ENCODE data around the gene GNG12.
"Not testable (repeated sequence)": the region's sequence is repeated elsewhere in the genome, so short reads cannot be mapped to it uniquely, and the experiment has no call there.

GNG12 gene

GRCh38 chr1:67683316-67683715 lies 150.0 kb downstream of the GNG12 start:
- no peak for DNase-seq (ENCODE audit: low spot score)

GRCh38 chr1:67682659-67683197 lies 150.5 kb downstream of the GNG12 start:
- DNase-seq (ENCODE audit: low spot score), result no peak

- no peak for DNase-seq (ENCODE audit: low spot score)
These were observed 152.8 kb downstream of the GNG12 start for GRCh38 chr1:67680486-67680885.

GRCh38 chr1:67679691-67680090 lies 153.6 kb downstream of the GNG12 start:
- DNase-seq (ENCODE audit: low spot score), result no peak

GRCh38 chr1:67677930-67678329 lies 155.3 kb downstream of the GNG12 start:
- no peak for DNase-seq (ENCODE audit: low spot score)

- DNase-seq (ENCODE audit: low spot score), result no peak
These were observed 155.9 kb downstream of the GNG12 start for GRCh38 chr1:67677408-67677807.

- DNase-seq (ENCODE audit: low spot score), result no peak
These were observed 156.3 kb downstream of the GNG12 start for GRCh38 chr1:67676946-67677345.

- no peak for DNase-seq (ENCODE audit: low spot score)
These were observed 157.0 kb downstream of the GNG12 start for GRCh38 chr1:67676287-67676686.

- no peak for DNase-seq (ENCODE audit: low spot score)
These were observed 157.5 kb downstream of the GNG12 start for GRCh38 chr1:67675800-67676199.

GRCh38 chr1:67674260-67675011 lies 158.8 kb downstream of the GNG12 start:
- no peak for DNase-seq (ENCODE audit: low spot score)

GRCh38 chr1:67673468-67674201 lies 159.6 kb downstream of the GNG12 start:
- no peak for DNase-seq (ENCODE audit: low spot score)

GRCh38 chr1:67672260-67672803 lies 160.9 kb downstream of the GNG12 start:
- no peak for DNase-seq (ENCODE audit: low spot score)

- DNase-seq (ENCODE audit: low spot score), result no peak
These were observed 164.6 kb downstream of the GNG12 start for GRCh38 chr1:67668660-67669059.

- DNase-seq (ENCODE audit: low spot score), result no peak
These were observed 166.6 kb downstream of the GNG12 start for GRCh38 chr1:67666636-67667035.

GRCh38 chr1:67665307-67665706 lies 168.0 kb downstream of the GNG12 start:
- DNase-seq (ENCODE audit: low spot score), result not testable (repeated sequence)

- DNase-seq (ENCODE audit: low spot score), result no peak
These were observed 169.2 kb downstream of the GNG12 start for GRCh38 chr1:67664048-67664447.

GRCh38 chr1:67662884-67663283 lies 170.4 kb downstream of the GNG12 start:
- no peak for DNase-seq (ENCODE audit: low spot score)

- no peak for DNase-seq (ENCODE audit: low spot score)
These were observed 174.0 kb downstream of the GNG12 start for GRCh38 chr1:67659229-67659628.

GRCh38 chr1:67657152-67657551 lies 176.1 kb downstream of the GNG12 start:
- DNase-seq (ENCODE audit: low spot score), result not testable (repeated sequence)

- no peak for DNase-seq (ENCODE audit: low spot score)
These were observed 177.7 kb downstream of the GNG12 start for GRCh38 chr1:67655581-67655980.

- DNase-seq (ENCODE audit: low spot score), result no peak
These were observed 180.0 kb downstream of the GNG12 start for GRCh38 chr1:67653304-67653703.

GRCh38 chr1:67652800-67653199 lies 180.5 kb downstream of the GNG12 start:
- DNase-seq (ENCODE audit: low spot score), result no peak
